HG03103 (cell line): Measurements from ENCODE around the gene OLFML2B.
"Not testable (repeated sequence)": the region's sequence is repeated elsewhere in the genome, so short reads cannot be mapped to it uniquely, and the experiment has no call there.

Experiments
- ATAC-seq: cut with Tn5 transposase; IDR thresholded peaks from one replicate; pipeline ENCODE4 v1.9.1; 2021; ENCODE audit warnings: low read depth; ENCODE audit not compliant: unreplicated experiment

The OLFML2B gene

DNA sequence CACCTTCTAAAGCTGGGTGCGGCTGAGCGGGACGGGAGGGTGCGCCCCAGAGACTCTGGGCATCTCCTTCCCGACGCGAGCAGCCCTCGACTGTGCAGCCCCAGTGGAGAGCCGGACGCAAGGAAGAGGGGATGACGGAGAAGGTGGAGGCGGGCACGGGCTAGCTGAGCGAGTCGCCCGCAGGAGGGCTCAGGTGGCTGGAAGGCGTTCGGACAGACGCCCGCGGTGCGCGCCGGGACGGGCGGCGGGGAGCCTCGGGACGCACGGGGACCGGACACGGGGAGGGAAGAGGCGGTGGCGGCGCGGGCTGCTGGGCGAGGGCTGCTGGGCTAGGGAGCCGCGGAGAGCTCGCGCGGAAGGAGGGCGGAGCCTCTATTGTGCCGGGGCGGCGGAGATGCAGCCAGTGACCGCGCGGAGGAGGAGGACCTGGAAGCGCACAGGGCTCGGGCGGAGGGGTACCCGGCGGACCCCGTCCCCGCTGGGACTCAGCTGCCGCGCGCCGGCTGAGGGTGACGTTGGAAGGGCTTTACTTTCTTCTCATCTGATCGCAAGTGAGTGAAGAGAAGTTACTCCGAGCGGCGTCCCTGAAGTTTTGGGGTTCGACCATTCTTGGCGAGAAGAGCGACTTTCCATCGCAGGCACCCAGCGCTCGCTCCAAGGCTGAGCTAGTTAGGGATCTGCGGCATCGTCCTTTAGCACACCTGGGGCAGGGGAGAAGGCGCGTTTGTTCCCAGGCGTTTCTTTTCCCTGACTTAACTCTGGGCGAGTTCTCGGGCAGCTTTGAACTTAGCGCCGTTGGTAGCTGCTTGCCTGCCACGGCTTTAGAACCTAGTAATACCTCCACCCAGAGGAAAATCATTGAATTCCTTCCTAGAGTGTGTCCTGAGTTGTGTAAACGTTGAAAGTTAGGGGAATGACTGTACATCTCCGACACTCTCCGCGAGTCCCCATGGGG, at the start of gene OLFML2B:
TSS of gene OLFML2B (minus strand) at position 323 of the 955 bp plus-strand sequence. CDS start 439 bp downstream, outside the sequence.
- ATAC-seq, result no peak

GRCh38 chr1:162072740-162073139, 49.1 kb upstream of the OLFML2B start:
- no peak for ATAC-seq

GRCh38 chr1:162070825-162071224, 47.2 kb upstream of the OLFML2B start:
- no peak for ATAC-seq

DNA sequence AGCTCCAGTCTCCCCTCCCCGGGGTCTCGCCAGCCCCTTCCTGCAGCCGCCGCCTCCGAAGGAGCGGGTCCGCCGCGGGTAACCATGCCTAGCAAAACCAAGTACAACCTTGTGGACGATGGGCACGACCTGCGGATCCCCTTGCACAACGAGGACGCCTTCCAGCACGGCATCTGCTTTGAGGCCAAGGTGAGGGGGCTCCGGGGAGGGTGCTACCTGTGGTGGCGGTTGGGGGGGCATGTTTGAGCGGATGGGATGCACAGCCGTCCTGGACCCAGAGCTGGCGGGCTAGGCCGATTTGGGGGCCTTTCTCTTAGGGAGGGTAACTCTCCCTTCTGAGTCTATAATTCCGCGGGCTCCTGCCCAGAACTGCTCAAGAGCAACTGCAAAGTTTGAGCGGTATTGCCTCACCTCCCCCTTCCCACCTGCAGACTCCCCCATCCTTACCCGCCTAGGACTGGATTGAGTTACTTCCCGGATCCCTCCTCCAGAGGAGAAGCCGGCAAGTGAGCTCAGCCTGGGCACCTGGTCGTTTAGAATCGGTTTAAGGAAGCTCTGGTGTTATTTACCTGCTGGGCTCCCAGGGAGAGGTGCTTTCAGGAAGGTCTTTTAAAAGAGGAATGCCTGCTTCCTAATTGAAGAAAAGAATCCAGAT, 46.6 kb upstream of the OLFML2B start:
- no peak for ATAC-seq

GRCh38 chr1:162069334-162070093, 45.8 kb upstream of the OLFML2B start, which contains the start of gene NOS1AP:
TSS of gene NOS1AP (plus strand) at chr1:162069691. CDS start at chr1:162070178, 487 bp downstream.
- peak; percentile 98 for ATAC-seq

- no peak for ATAC-seq
Measured at GRCh38 chr1:162068301-162068700, 44.6 kb upstream of the OLFML2B start.

DNA sequence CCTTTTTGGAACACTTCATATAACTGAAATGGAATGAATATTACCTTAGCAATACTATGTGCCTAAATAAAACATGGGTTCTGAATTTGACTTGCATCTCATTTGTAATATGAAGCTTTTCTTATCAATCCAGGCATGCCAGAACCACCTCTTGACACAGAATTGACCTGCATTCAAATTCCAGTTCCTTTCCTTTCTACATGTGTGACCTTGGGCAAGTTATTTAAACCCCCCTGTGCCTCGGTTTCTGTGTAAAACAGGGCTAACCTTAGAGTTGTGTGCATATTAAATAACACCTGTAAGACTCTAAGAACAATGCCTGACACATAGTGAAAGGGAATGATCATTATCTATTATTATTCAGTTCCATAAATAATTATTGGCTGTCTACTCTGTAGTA, 43.8 kb upstream of the OLFML2B start:
- ATAC-seq, result no peak

DNA sequence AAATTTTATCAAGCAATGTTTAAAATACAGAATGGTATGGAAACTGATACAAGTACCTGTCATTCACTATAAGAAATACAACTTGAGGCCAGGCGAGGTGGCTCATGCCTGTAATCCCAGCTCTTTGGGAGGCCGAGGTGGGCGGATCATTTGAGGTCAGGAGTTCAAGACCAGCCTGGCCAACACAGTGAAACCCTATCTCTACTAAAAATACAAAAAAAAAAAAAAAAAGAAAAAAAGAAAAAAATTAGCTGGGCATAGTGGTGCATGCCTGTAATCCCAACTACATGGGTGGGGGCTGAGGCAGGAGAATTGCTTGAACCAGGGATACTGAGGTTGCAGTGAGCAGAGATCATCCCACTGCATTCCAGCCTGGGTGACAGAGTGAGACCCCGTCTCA, 43.2 kb upstream of the OLFML2B start:
- ATAC-seq, result not testable (repeated sequence)

DNA sequence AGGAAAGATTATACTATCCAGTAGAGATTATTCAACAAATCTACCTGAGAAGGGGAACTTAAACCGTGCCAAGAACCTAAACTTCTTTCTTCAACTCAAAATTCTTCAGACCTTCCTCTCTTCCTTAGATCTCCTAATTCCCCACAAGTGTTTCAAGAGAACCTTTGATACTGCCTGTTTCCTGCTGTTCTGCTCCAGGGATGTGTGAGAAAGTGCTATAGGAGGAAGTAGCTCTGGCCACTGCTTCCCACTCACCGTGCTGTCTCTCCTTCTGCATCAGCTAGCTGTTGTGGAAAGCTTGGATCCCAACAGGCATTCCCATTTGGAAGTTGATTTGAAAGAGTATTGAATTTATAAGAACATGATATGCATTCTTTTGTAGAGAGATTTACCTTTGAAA, 41.3 kb upstream of the OLFML2B start:
- no peak for ATAC-seq

DNA sequence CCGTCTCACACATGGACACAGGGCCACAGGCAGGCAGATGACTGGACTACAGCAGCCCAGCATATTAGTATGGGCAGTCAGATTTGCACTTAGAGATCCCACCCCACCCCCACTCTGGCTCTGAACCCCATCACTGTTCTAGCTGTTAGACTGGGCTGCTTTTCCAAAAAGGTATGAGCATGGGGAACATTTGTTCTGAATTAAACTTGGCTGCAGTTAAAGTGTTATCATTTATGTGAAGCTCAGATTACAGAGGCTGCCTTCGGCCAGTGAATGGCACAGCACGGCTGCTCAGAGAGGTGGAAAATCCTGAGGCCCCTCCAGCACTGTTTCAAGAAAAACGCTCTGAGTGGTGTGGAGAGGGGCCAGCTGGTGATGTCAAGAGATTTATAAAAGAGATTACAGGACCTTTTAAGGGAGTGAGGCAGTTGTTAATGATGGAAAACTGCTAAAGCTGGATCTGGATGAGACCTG, 38.9 kb upstream of the OLFML2B start:
- ATAC-seq, result no peak

DNA sequence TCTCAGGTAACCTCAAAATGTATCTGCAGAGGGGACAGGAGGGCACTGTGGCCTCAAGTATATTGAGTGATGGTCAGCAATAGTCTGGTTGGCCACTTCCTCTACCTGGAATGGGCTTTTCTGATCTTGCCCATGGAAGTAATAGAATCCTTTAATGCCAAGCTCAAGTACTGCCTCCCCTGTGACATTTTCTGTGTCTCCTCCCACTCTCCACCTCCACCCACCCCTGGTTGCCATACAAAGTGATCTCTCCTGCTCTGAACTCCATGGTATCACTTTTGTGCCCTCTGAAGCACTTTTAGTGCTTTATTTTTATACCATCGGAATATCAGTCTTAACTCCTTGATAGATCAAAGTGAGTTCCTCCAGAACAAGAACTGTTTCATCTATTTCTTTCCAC, 36.6 kb upstream of the OLFML2B start:
- ATAC-seq, result no peak

DNA sequence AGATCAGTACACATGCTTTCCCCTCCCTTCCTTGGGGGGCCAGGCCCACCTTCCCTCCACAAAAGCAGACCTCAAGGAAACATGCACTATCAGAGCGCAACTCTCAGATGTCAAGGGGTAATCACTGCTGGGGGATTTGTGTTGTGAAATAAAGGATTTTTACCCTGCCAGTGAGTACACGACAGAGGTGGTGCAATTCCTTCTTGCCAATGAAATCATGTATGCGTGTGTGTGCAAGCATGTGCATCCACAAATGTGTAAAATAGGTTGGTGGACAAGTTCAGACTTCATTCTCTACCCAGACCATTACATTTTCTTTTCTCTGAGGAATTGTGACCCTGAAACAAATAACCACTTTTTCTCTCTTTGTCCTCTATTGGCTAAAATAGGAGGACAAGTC, 36.1 kb upstream of the OLFML2B start:
- no peak for ATAC-seq

DNA sequence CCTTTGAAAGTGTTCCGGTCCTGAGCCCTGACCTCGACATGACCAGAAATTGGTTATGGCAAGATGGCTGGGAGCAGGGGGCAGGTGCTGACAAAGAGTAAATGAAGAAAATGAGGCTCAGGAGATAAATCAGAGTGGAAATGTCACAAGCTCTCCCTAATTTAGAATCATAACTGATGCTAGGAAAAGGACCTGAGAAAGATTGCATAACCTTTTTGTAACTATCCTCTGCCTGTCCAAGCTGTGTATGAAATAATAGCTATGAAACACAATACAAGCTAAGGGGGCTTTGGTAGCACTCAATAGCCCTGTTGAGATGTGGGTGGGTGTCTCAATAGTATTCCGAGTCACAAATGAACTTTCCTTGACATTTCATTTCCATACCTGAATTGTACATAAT, 32.9 kb upstream of the OLFML2B start:
- no peak for ATAC-seq

DNA sequence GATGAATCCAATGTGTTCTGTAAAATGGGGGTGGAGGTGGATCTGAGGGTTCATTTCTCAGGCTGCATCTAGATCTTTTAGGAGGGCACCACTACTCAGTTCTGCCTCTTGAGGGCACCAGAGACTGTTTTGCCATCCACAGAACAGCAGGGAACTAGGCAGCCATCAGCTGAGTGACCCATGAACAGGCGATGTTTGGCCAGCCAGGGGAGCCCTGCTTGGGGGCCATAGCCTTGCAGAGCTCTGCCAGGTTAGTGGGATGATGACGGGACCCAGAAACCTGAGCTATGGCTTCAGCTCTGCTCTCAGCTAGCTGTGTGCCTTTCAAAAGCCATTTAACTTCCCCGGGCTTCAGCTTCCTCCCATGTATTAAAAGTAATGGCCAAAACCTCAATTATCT, 32.4 kb upstream of the OLFML2B start:
- ATAC-seq, result no peak

DNA sequence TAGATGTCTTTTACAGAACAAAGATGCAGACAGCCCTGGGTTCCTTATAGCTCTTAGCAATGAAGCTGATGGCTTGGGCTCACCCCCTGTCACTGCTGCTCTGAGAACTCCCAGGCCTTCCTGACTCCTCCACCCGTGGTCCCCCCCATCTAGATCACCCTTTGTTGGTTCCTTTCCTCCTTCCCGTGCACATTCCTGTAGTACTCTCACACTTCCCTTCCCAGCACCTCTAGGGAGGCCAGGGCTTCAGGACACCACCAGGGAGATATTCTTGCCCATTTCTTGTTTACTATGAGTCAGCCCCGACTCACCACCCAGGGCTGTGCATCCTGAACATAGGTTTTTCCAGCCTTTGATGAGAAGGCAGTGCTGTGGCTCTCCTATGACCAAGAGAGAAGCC, 31.4 kb upstream of the OLFML2B start:
- ATAC-seq, result no peak

DNA sequence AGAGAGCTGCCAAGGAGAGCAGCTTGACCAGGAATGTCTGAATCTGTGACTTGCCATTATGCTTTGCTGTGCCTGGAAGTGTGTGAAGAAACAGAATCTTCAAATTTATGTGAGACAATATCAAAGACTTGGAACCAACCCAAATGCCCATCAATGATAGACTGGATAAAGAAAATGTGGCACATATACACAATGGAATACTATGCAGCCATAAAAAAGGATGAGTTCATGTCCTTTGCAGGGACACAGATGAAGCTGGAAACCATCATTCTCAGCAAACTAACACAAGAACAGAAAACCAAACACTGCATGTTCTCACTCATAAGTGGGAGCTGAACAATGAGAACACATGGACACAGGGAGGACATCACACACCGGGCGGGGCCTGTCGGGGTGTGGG, 30.3 kb upstream of the OLFML2B start:
- not testable (repeated sequence) for ATAC-seq

- no peak for ATAC-seq
Measured at GRCh38 chr1:162046921-162047320, 23.3 kb upstream of the OLFML2B start.

DNA sequence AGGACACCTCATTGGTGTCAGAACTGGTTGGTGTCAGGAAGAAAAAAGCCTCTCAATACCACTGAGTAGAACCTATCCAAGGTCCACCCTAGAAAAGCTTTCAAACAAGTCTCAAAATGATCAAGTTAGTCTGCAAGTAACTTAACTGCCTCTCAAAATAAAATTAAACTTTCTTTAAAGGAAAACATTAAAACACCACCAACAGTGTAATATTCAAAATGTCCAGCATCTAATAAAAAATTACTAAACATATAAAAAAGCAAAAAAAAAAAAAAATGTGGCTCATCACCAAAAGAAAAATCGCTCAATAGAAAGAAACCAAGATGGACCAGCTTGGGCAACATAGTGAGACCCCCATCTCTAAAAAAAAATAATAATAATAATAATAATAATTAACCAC, 18.7 kb upstream of the OLFML2B start:
- ATAC-seq, result no peak

DNA sequence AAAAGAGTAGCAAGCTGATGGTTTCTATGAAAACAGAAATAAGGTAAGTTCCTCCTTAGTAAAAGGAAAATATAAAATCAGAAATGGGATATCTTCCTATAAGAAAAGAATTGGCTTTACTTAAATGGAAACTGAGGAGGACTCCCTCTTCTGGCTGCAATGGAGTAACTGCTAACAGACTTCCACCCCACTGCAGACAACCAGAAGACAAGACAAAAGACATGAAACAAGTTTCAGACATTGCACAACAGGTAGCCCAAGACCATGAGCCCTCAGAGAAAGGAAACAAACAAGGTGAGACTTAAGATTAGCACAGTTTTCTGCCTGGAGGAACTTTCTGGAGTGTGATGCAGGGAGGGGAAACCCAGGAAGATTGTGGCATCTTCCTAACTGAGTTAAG, 17.0 kb upstream of the OLFML2B start:
- ATAC-seq, result no peak

- ATAC-seq, result no peak
Measured at GRCh38 chr1:162040001-162040400, 16.3 kb upstream of the OLFML2B start.

DNA sequence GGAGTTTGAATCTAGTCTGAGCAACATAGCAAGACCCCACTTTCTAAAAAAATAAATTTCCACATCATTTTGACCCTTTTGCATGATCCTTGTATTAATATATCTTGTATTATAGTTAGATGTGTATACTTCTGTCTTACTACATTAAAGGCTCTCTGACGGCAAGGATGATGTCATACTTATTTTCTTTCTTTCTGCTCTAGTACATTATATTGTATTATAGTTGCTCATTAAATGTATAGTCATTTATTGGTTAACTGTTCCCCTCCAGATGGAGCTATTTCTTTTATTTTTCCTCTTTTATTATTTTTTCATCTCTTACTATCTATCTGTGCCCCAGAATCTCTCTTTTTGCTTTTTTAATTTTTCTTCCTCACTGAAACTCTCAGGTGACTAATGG, 15.0 kb upstream of the OLFML2B start:
- no peak for ATAC-seq
